ENCODE results near the gene ALMS1.

DNA sequence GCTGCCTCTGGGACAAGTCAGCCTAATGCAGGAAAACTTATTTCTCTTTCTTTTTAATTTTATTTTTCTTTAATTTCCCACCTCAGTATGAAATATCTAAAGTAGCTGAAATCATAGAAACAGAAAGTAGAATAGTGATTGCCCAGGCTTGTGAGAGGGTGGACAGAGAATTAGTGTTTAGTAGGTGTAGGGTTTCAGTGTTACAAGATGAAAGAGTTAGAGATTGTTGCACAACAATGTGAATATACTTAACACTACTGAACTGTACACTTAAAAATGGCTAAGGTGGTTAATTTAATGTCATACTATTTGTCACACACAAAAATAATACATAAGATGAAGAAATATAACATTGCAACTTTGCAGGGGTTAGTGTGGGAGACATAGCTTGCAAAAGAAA is 175.8 kb downstream of the ALMS1 start:
- TF ChIP-seq KDM1A (IDR thresholded peaks at IDR 0.05; ENCODE audit: low read depth) (no peak), EP300 (IDR thresholded peaks at IDR 0.05) (no peak), CEBPB (IDR thresholded peaks at IDR 0.05) (no peak), POLR2A (IDR thresholded peaks at IDR 0.05; ENCODE audit: low read length) (no peak), ZFP36 (IDR thresholded peaks at IDR 0.05; ENCODE audit: borderline replicate concordance, partially characterized antibody) (no peak), RAD21 (conservative IDR thresholded peaks at IDR 0.05 in 1 of 2, IDR thresholded peaks at IDR 0.05 in 1 of 2) (no peak), POLR2AphosphoS2 (conservative IDR thresholded peaks at IDR 0.05; ENCODE audit: low read length) (no peak), JUN (IDR thresholded peaks at IDR 0.05) (no peak)
- TF ChIP-seq, protein P1, sequence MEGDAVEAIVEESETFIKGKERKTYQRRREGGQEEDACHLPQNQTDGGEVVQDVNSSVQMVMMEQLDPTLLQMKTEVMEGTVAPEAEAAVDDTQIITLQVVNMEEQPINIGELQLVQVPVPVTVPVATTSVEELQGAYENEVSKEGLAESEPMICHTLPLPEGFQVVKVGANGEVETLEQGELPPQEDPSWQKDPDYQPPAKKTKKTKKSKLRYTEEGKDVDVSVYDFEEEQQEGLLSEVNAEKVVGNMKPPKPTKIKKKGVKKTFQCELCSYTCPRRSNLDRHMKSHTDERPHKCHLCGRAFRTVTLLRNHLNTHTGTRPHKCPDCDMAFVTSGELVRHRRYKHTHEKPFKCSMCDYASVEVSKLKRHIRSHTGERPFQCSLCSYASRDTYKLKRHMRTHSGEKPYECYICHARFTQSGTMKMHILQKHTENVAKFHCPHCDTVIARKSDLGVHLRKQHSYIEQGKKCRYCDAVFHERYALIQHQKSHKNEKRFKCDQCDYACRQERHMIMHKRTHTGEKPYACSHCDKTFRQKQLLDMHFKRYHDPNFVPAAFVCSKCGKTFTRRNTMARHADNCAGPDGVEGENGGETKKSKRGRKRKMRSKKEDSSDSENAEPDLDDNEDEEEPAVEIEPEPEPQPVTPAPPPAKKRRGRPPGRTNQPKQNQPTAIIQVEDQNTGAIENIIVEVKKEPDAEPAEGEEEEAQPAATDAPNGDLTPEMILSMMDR (IDR thresholded peaks at IDR 0.05): no peak
- TF ChIP-seq, protein P2, sequence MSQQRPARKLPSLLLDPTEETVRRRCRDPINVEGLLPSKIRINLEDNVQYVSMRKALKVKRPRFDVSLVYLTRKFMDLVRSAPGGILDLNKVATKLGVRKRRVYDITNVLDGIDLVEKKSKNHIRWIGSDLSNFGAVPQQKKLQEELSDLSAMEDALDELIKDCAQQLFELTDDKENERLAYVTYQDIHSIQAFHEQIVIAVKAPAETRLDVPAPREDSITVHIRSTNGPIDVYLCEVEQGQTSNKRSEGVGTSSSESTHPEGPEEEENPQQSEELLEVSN (IDR thresholded peaks at IDR 0.05; ENCODE audit: borderline replicate concordance, low read depth): no peak
- TF ChIP-seq, protein P3, sequence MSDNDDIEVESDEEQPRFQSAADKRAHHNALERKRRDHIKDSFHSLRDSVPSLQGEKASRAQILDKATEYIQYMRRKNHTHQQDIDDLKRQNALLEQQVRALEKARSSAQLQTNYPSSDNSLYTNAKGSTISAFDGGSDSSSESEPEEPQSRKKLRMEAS (IDR thresholded peaks at IDR 0.05): no peak
